ENCODE measurements around the gene IGF1. TPM values are rescaled to one million over a fixed set of nuclear protein-coding genes. Genes with fewer than 3 reads are reported as not detected.

Gene IGF1
- total RNA-seq, 6 experiments from 2014 or later: 18.9 to 115 (median 59.2) TPM

GRCh38 chr12:102419094-102419764, 61.1 kb downstream of the IGF1 start:
- intact Hi-C loops (cut with DNase I): no loop called here
- H3K36me3 ChIP-seq: no peaks in the 10 kb centered on the region
- peaks cover 0 to 87% (median 17%) of the 10 kb centered on the region in 4 donors for H3K4me1 ChIP-seq
- H3K4me3 ChIP-seq: no peak overlapping the region
- ATAC-seq: peak; percentile 7 to 53 (median 42)
- H3K27ac ChIP-seq: peak overlapping the region in 1 of 3 donors; percentile 91
- TF ChIP-seq CTCF (IDR thresholded peaks at IDR 0.05): no peak
- no peak for TF ChIP-seq POLR2A (IDR thresholded peaks at IDR 0.05)
- WGBS (ENCODE audit: insufficient coverage, low coverage, low lambda C conversion rate, missing lambda C conversion rate): 31% methylated on average over 2 of the region's 11 CpGs
- no peaks in the 10 kb centered on the region for H3K9me3 ChIP-seq
- no peak for DNase-seq
- no peaks in the 10 kb centered on the region for H3K27me3 ChIP-seq

- peak in 2 of 3 donors; percentile 33 to 82 for DNase-seq
- peaks cover 0 to 86% (median 10%) of the 10 kb centered on the region in 4 donors for H3K4me1 ChIP-seq
- 15% methylated on average over 2 of the region's 2 CpGs for WGBS (ENCODE audit: insufficient coverage, low coverage, low lambda C conversion rate, missing lambda C conversion rate)
- peak; percentile 48 to 90 (median 72) for ATAC-seq
- H3K4me3 ChIP-seq: no peak overlapping the region
- peak overlapping the region; percentile 26 to 91 (median 57) for H3K27ac ChIP-seq
- H3K36me3 ChIP-seq: no peaks in the 10 kb centered on the region
- TF ChIP-seq CTCF (IDR thresholded peaks at IDR 0.05) (no peak), POLR2A (IDR thresholded peaks at IDR 0.05) (no peak)
- intact Hi-C loops (cut with DNase I): no loop called here
- H3K9me3 ChIP-seq: no peaks in the 10 kb centered on the region
- H3K27me3 ChIP-seq: no peaks in the 10 kb centered on the region
Measured at GRCh38 chr12:102417055-102417454, 63.3 kb downstream of the IGF1 start.

GRCh38 chr12:102415515-102415914, 64.8 kb downstream of the IGF1 start:
- Histone ChIP-seq H3K27me3 (no peaks in the 10 kb centered on the region), H3K36me3 (no peaks in the 10 kb centered on the region), H3K27ac (peak overlapping the region in 2 of 3 donors; percentile 26 to 91), H3K4me1 (peaks cover 0 to 86% (median 10%) of the 10 kb centered on the region in 4 donors), H3K9me3 (no peaks in the 10 kb centered on the region), H3K4me3 (no peak overlapping the region)
- DNase-seq: no peak
- ATAC-seq: no peak
- TF ChIP-seq POLR2A (IDR thresholded peaks at IDR 0.05) (no peak), CTCF (IDR thresholded peaks at IDR 0.05) (no peak)
- intact Hi-C loops (cut with DNase I): no loop called here
- WGBS (ENCODE audit: insufficient coverage, low coverage, low lambda C conversion rate, missing lambda C conversion rate): no CpG with 5 or more reads among the region's 1 CpG

GRCh38 chr12:102413396-102413795, 67.0 kb downstream of the IGF1 start:
- peak in 1 of 3 donors; percentile 56 for DNase-seq
- intact Hi-C loops (cut with DNase I): no loop called here
- ATAC-seq: peak; percentile 47 to 73 (median 62)
- WGBS (ENCODE audit: insufficient coverage, low coverage, low lambda C conversion rate, missing lambda C conversion rate): 39% methylated on average over 5 of the region's 5 CpGs
- Histone ChIP-seq H3K36me3 (no peaks in the 10 kb centered on the region), H3K9me3 (no peaks in the 10 kb centered on the region), H3K27me3 (no peaks in the 10 kb centered on the region), H3K4me1 (peaks cover 0 to 87% (median 16%) of the 10 kb centered on the region in 4 donors), H3K4me3 (peak overlapping the region in 1 of 3 donors; percentile 31), H3K27ac (peak overlapping the region; percentile 44 to 91 (median 45))
- TF ChIP-seq CTCF (IDR thresholded peaks at IDR 0.05) (no peak), POLR2A (IDR thresholded peaks at IDR 0.05) (peak; percentile 21)
